HFFc6 (cell line): ENCODE data around the gene ARHGAP26. TPM values are rescaled to one million over a fixed set of nuclear protein-coding genes. Genes with fewer than 3 reads are reported as not detected.

Experiments
- DNase-seq: peaks from one replicate; pipeline ENCODE4 v3.0.0-alpha.2; 2018
- H3K27ac Mint-ChIP-seq: 2 replicates; pipeline ENCODE4 v1.8.0; 2020; ENCODE audit warnings: mild to moderate bottlenecking, mixed read lengths
- H3K27me3 Mint-ChIP-seq: 2 replicates; pipeline ENCODE4 v1.8.0; 2021; ENCODE audit warnings: mild to moderate bottlenecking, moderate library complexity, mixed read lengths; ENCODE audit not compliant: insufficient read depth
- H3K36me3 Mint-ChIP-seq: 2 replicates; pipeline ENCODE4 v1.8.0; 2021; ENCODE audit warnings: low read depth, mixed read lengths
- H3K4me1 Mint-ChIP-seq: 2 replicates; pipeline ENCODE4 v1.8.0; 2020; ENCODE audit warnings: low read depth, mixed read lengths
- H3K4me3 Mint-ChIP-seq: 2 replicates; pipeline ENCODE4 v1.8.0; 2020; ENCODE audit warnings: mild to moderate bottlenecking, moderate library complexity, mixed read lengths
- H3K9me3 Mint-ChIP-seq: 2 replicates; pipeline ENCODE4 v1.8.0; 2020; ENCODE audit warnings: mild to moderate bottlenecking, mixed read lengths
- total RNA-seq, 6 experiments: library from RNA; stranded (reverse); fragmentation: NEBNext Ultra II Directional; extraction: Animal tissue kit (Norgen Biotek cat#: 25700); gene quantifications; 2 replicates in 1 of 6; 3 replicates in 5 of 6; pipeline ENCODE4 v1.2.3, GENCODE V29; 2021
- TF ChIP-seq, protein P1 (sequence below): fragments of 200-600 bp; sonication (generic); IDR thresholded peaks from 2 replicates; pipeline ENCODE4 v1.5.0; 2021; ENCODE audit warnings: antibody characterized with exemption, mild to moderate bottlenecking

The ARHGAP26 gene
- total RNA-seq, 6 experiments from 2014 or later, result 2.3 to 3.6 (median 3.1) TPM

DNA sequence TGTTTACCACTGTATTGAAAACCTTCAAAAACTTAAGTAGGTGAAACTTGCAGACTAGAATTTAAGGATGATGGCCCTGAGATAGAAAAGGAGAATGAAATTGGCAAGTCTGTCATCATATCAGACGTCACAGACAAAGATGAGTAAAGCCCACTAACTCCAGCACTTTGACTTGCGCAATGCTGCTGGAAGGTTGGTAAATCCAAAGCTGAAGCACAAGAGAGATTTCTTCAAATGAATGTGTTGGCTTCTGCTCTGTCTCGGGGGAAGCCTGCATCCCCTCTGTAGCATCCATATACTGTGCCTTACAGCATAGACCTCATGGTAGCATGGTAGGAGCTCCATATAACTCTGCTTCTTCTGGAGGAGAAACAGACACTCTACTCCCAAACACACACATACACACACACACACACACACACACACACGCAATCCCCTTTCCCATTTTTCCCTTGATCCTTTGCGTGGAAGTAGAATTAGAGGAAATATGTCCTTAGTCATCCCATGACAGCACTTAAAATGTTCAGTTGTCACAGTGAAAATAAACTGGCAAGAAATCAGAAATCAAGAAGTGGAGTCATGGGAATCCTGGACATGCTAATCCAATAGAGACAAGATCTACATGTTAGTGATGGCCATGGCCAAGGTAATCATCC, 391.8 kb downstream of the ARHGAP26 start:
- peaks cover 16% of the 10 kb centered on the region for H3K4me1 Mint-ChIP-seq
- no peak overlapping the region for H3K4me3 Mint-ChIP-seq
- H3K27ac Mint-ChIP-seq, result peak overlapping the region; percentile 18; the same call in 1 of the 2 replicates
- peaks cover 4% of the 10 kb centered on the region; the same call in 1 of the 2 replicates for H3K27me3 Mint-ChIP-seq
- H3K36me3 Mint-ChIP-seq, result no peaks in the 10 kb centered on the region
- TF ChIP-seq, protein P1, sequence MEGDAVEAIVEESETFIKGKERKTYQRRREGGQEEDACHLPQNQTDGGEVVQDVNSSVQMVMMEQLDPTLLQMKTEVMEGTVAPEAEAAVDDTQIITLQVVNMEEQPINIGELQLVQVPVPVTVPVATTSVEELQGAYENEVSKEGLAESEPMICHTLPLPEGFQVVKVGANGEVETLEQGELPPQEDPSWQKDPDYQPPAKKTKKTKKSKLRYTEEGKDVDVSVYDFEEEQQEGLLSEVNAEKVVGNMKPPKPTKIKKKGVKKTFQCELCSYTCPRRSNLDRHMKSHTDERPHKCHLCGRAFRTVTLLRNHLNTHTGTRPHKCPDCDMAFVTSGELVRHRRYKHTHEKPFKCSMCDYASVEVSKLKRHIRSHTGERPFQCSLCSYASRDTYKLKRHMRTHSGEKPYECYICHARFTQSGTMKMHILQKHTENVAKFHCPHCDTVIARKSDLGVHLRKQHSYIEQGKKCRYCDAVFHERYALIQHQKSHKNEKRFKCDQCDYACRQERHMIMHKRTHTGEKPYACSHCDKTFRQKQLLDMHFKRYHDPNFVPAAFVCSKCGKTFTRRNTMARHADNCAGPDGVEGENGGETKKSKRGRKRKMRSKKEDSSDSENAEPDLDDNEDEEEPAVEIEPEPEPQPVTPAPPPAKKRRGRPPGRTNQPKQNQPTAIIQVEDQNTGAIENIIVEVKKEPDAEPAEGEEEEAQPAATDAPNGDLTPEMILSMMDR, result no peak
- peak; percentile 62 for DNase-seq
- H3K9me3 Mint-ChIP-seq, result no peaks in the 10 kb centered on the region

DNA sequence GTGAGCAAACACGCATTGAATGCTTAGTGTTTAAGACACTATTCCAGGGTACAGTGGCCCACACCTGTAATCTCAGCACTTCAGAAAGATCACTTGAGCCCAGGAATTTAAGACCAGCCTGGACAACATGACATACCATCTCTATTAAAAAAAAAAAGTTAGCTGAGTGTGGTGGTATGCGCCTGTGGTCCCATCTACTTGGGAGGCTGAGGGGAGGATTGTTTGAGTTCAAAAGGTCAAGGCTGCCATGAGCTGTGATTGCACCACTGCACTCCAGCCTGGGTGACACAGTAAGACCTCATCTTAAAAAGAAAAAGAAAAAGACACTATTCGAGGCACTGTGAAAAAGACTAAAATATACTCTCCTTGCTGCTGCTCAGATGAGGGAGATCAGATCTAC, 392.6 kb downstream of the ARHGAP26 start:
- H3K36me3 Mint-ChIP-seq, result no peaks in the 10 kb centered on the region
- peaks cover 16% of the 10 kb centered on the region for H3K4me1 Mint-ChIP-seq
- TF ChIP-seq, protein P1, result no peak
- H3K27me3 Mint-ChIP-seq, result peaks cover 4% of the 10 kb centered on the region; the same call in 1 of the 2 replicates
- H3K4me3 Mint-ChIP-seq, result no peak overlapping the region
- no peaks in the 10 kb centered on the region for H3K9me3 Mint-ChIP-seq
- no peak for DNase-seq
- H3K27ac Mint-ChIP-seq, result no peak overlapping the region

DNA sequence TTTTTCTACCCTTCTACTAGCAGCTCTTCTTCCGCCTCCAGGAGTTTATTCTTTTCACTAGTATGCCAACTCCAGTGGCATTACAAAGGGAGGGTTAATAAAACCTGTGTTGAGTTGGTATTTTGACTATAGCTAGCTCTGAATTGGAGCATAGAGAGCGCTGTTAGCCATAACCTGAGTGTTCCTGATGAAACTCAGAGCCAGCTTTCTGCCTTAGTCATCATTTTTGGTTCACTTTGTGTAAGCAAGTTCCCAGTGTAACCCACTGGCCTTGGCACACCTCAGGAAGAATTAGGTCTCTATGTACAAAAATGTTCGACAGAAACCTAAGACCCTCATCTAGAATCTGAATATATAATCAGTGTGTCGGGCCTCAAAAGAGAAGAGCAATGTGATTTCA, 394.4 kb downstream of the ARHGAP26 start:
- no peak for DNase-seq
- Mint-ChIP-seq H3K4me1 (peaks cover 16% of the 10 kb centered on the region), H3K27ac (no peak overlapping the region), H3K27me3 (peaks cover 7% of the 10 kb centered on the region), H3K36me3 (no peaks in the 10 kb centered on the region), H3K9me3 (no peaks in the 10 kb centered on the region), H3K4me3 (no peak overlapping the region)
- TF ChIP-seq, protein P1, result no peak

DNA sequence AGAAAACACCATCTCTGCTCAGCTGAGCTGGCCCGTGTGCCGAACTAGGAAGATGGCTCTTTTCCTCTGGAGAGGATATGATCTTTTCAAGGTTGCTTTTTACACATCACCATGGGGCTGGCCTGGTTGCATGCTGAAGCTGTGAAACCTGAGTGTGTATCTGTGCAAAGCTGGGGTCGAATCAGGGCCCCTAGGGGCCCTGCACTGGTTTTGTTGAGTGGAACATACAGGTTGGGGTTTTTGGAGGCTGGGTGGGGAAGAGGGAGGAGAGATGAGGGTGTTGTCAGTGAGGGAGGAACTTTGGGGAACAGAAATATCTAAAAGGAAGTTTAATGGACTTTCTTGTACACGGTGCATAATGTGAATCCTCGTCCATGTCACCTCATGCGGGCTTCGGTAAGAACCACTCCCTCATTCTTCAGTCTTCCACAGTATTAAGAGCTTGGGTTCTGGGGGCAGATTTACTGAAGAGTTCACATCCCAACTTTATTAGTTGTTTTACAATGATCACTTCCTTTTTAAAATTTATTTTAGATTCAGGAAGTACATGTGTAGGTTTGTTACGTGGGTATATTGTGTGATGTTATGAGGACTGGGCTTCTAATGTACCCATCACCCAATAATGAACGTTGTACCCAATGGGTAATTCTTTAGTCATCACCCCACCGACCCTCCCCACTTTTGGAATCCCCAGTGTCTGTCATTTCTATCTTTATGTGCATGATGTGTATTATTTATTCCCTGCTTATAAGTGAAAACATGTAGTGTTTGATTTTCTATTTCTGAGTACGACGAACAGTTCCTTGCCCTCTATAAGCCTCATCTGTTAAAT, 395.1 kb downstream of the ARHGAP26 start:
- TF ChIP-seq, protein P1, result no peak
- Mint-ChIP-seq H3K4me3 (no peak overlapping the region), H3K4me1 (peaks cover 16% of the 10 kb centered on the region), H3K9me3 (no peaks in the 10 kb centered on the region), H3K36me3 (no peaks in the 10 kb centered on the region), H3K27ac (no peak overlapping the region), H3K27me3 (peaks cover 8% of the 10 kb centered on the region)
- no peak for DNase-seq

DNA sequence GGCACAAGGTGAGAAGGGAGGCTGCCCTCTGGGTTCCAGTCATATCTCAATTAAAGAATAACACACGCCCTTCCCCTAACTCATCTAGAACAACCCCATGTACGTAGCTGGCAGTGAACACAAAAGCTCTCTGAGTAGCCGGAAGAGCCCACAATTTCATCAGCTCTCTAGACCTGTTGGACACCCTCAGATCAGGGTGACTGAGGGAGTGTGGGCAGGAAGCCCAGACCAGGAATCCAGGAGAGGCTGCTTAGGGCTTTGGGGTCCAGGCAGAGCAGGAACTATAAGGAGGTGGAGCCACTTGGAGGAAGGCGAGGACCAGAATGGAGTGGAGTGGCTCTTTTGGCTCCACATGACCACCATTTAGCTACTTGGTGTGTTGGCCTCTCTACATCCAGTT, 395.9 kb downstream of the ARHGAP26 start:
- no peaks in the 10 kb centered on the region for H3K9me3 Mint-ChIP-seq
- H3K27me3 Mint-ChIP-seq, result peaks cover 8% of the 10 kb centered on the region
- no peaks in the 10 kb centered on the region for H3K36me3 Mint-ChIP-seq
- TF ChIP-seq, protein P1, result no peak
- H3K4me3 Mint-ChIP-seq, result no peak overlapping the region
- no peak for DNase-seq
- H3K4me1 Mint-ChIP-seq, result peaks cover 23% of the 10 kb centered on the region
- H3K27ac Mint-ChIP-seq, result no peak overlapping the region
